Muscle of leg (tissue), 11 donors: ENCODE results near the gene LRMDA. TPM values are rescaled to one million over a fixed set of nuclear protein-coding genes. Genes with fewer than 3 reads are reported as not detected.

Source experiments
- DNase-seq: peaks from one replicate; pipeline ENCODE4 v3.0.0; 2013
- H3K27ac ChIP-seq: one replicate; pipeline ENCODE4 v1.5.1; 2013; ENCODE audit warnings: mild to moderate bottlenecking, low read length, control low read depth
- H3K27me3 ChIP-seq: one replicate; pipeline ENCODE4 v1.6.1; 2013; ENCODE audit warnings: low read length; ENCODE audit not compliant: control insufficient read depth, insufficient read depth
- H3K36me3 ChIP-seq: one replicate; pipeline ENCODE4 v1.6.1; 2013; ENCODE audit warnings: low read length; ENCODE audit not compliant: control insufficient read depth, insufficient read depth
- H3K4me1 ChIP-seq: one replicate; pipeline ENCODE4 v1.6.1; 2013; ENCODE audit warnings: low read length; ENCODE audit not compliant: control insufficient read depth, insufficient read depth
- H3K4me3 ChIP-seq: one replicate; pipeline ENCODE4 v1.5.1; 2013; ENCODE audit warnings: low read length, control low read depth
- H3K9me3 ChIP-seq: replicated peaks from 2 replicates; pipeline ENCODE4 v1.6.1; 2013; ENCODE audit warnings: low read depth, low read length; ENCODE audit not compliant: control insufficient read depth
- WGBS: methylation state at CpG from one replicate; pipeline ENCODE4 v1.1.5; 2013; ENCODE audit warnings: missing lambda C conversion rate; ENCODE audit not compliant: insufficient coverage; 5-methylcytosine and 5-hydroxymethylcytosine counted together
- polyA plus RNA-seq, 8 donors: library from polyadenylated mRNA; unstranded; fragments of 120-200 nt; gene quantifications; one replicate each; pipeline versions ENCODE4 v1.2.1 to v1.2.3, GENCODE V29; 2013; ENCODE audit warnings: inconsistent platforms in 1 of 8, low replicate concordance in 1 of 8; ENCODE audit not compliant: insufficient read length in 8 of 8, insufficient read depth in 1 of 8
- total RNA-seq: library from RNA; stranded (reverse); fragments of 120-200 nt; gene quantifications from one replicate; pipeline ENCODE4 v1.2.4, GENCODE V29; 2013

The LRMDA gene
- total and polyA plus RNA-seq, 9 donors = 4.8 to 7.9 (median 5.7) TPM

DNA sequence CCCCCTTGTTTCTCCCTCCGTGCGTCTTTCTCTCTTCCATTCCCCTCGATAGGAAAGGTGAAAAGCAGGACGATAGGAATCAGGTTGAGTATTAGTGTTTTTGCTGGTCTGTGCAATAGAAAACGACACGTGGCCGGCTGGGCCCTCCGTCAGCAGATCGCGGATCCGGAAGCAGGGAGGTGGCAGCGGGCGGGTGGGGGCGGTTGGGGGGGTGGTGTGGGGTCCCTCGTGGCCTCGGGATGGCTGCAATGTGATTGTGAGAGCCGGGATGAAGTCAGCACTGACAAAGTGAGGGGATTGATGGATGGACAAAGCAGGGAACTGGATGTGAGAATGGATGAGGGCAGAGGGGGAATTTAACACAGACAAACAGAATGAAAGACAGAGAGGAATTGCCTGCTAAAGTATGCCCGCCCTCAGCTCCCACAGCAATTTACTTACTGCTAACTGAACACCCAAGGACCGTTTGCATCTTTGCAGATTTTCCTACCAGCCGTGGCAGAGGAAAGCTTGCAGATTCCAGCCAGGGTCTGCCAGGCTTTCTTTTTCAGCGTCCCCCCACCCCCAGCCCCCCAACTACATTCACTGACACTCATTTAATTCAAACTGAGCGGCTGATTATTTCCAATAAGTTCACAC is 280.9 kb downstream of the LRMDA start:
- no peaks in the 10 kb centered on the region for H3K36me3 ChIP-seq
- H3K4me3 ChIP-seq = no peak overlapping the region
- 21% methylated on average over 14 of the region's 22 CpGs for WGBS
- no peak overlapping the region for H3K27ac ChIP-seq
- no peaks in the 10 kb centered on the region for H3K9me3 ChIP-seq
- DNase-seq = peak; percentile 8
- H3K4me1 ChIP-seq = no peaks in the 10 kb centered on the region
- H3K27me3 ChIP-seq = peaks cover 2% of the 10 kb centered on the region

DNA sequence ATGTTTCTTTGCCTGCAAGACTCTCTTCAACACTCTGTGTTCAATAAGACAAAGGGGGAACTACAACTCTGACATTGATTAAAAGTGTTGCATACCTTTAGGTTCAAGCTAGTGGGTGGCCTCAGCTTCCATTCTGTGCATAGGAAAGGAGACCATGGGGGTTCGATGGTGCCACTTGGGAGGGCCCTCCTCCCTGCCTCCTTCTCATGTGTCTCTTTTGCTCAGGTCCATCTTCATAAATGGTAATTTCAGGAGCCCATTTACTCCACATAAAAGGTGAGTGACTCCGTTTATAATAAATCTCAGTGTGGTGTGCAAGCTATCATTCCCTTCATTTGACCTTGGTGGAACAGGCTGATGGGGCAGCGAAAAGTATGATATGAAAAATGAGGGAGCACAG is 285.1 kb downstream of the LRMDA start:
- Histone ChIP-seq H3K4me3 (no peak overlapping the region), H3K27ac (no peak overlapping the region), H3K4me1 (no peaks in the 10 kb centered on the region), H3K27me3 (peaks cover 2% of the 10 kb centered on the region), H3K9me3 (no peaks in the 10 kb centered on the region), H3K36me3 (no peaks in the 10 kb centered on the region)
- no CpG with 5 or more reads among the region's 3 CpGs for WGBS
- no peak for DNase-seq

DNA sequence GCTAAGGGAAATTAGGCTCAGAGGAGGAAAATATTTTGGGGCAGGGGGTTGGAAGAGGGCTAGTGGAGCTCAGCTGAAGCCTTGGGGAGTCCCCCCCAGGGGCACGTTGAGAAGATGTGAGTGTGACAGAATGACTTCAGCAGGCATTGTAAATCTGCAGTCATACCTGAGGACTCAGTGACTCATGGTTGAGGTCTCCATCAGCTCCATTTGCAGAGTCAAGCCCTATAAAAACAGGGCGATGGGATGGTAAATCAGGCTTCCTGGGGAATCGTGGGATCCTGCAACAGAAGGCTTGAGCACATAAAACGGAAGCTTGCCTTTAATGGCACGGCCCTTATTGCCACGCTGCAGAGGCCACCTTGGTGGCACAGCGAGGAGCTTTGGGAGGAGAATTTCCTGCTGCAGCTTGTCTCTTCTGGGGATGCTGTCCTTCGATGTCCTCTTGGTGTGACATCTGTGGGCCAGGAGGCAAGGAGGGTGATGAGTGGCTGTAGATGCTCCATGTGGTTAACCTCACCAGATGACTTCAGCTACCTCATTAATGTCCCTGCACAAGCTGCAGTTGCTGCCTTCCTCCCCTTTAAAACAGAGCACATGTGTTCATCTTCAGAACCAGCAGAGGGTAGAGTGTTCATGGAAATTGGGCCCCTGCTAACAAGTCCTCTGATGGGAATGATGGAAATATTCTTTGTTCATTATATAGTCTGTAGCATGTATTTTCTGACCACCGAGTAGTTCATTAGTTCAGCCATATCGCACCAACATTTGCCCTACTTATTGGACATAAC is 285.9 kb downstream of the LRMDA start:
- 77% methylated on average over 7 of the region's 10 CpGs for WGBS
- H3K4me3 ChIP-seq = no peak overlapping the region
- no peaks in the 10 kb centered on the region for H3K9me3 ChIP-seq
- no peaks in the 10 kb centered on the region for H3K4me1 ChIP-seq
- peaks cover 2% of the 10 kb centered on the region for H3K27me3 ChIP-seq
- peak; percentile 60 for DNase-seq
- no peaks in the 10 kb centered on the region for H3K36me3 ChIP-seq
- H3K27ac ChIP-seq = no peak overlapping the region

DNA sequence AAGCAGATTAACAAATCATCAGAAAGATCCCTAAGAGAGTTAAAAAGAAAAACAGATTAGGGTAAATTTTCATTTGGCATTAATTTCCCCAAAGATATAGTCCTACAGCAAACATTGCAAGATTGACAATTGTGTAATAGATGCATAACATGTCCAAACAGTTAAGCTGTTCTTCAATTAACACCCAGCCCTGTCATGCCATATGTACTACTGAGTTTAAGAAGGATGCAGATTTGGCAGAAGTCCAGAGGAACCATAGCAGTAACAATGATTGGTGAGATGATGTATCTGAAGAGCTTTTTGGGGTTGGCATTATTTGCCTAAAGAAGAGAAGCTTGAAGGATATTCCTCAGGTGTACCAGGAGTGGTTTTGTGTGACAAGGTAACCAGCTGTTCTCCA is 287.6 kb downstream of the LRMDA start:
- H3K36me3 ChIP-seq = no peaks in the 10 kb centered on the region
- DNase-seq = no peak
- H3K27me3 ChIP-seq = peaks cover 2% of the 10 kb centered on the region
- no peak overlapping the region for H3K4me3 ChIP-seq
- H3K9me3 ChIP-seq = no peaks in the 10 kb centered on the region
- H3K27ac ChIP-seq = no peak overlapping the region
- no peaks in the 10 kb centered on the region for H3K4me1 ChIP-seq

DNA sequence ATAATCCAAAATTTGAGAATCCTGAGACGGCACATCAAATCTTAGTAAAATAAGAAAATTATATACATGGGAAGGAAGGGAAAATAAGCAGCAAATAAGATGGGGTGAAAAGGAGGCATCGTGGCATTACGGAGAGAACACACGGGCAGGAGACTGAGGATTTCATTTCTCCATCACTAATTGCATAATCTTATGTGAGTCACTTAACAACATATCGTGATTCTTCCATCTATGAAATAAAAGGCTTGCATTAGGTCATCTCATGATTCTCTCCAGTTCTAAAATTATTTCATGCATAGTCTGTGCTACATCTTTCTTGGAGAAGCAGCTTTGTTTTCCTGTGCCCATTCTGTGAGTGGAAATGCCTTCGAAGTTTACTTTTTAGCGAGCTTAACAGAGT is 288.7 kb downstream of the LRMDA start:
- Histone ChIP-seq H3K9me3 (no peaks in the 10 kb centered on the region), H3K27ac (no peak overlapping the region), H3K4me1 (no peaks in the 10 kb centered on the region), H3K4me3 (no peak overlapping the region), H3K36me3 (no peaks in the 10 kb centered on the region), H3K27me3 (no peaks in the 10 kb centered on the region)
- WGBS = 92% methylated on average over 2 of the region's 7 CpGs
- no peak for DNase-seq

DNA sequence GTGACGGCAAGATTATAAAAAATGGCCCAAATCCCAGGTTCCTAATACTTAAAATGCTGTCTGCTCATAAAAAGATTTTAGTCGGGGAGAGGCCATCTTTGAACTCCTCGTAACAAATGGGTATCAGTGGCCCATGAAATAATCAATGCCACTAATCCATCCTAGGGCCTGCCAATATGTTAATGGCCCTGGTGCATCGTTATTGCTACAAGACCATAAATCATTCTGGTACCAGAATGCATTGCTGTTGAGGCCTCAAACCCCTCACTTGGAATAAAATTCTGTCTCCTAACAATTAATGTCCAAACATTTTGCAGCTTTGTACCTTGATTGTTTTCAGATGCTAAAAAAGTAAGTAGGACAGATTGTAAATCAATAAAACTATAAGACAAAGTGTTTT is 290.6 kb downstream of the LRMDA start:
- Histone ChIP-seq H3K27ac (no peak overlapping the region), H3K27me3 (no peaks in the 10 kb centered on the region), H3K4me3 (no peak overlapping the region), H3K9me3 (no peaks in the 10 kb centered on the region), H3K36me3 (no peaks in the 10 kb centered on the region), H3K4me1 (no peaks in the 10 kb centered on the region)
- no peak for DNase-seq
- no CpG with 5 or more reads among the region's 4 CpGs for WGBS

DNA sequence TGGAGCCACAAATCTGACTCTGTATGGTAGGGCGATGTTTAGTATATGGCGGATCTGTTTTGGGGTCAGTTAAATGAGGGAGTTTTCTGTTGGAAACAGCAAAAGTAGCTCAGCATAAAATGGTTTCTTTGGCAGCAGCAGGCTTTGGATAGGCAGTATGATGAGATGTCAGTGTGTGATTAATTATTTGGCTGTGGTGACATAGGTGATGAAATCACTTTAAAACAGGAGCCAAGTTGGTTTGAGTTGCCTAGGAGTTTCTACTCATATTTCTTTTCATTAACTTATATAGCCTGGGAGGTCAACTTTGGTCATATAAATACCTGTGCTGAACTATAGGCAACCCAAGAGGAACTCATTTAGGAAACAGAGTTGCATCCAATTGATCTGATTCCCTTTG is 291.2 kb downstream of the LRMDA start:
- no peaks in the 10 kb centered on the region for H3K9me3 ChIP-seq
- H3K4me3 ChIP-seq = no peak overlapping the region
- DNase-seq = no peak
- no peak overlapping the region for H3K27ac ChIP-seq
- H3K36me3 ChIP-seq = no peaks in the 10 kb centered on the region
- H3K4me1 ChIP-seq = no peaks in the 10 kb centered on the region
- 100% methylated on average over 1 of the region's 2 CpGs for WGBS
- H3K27me3 ChIP-seq = no peaks in the 10 kb centered on the region

DNA sequence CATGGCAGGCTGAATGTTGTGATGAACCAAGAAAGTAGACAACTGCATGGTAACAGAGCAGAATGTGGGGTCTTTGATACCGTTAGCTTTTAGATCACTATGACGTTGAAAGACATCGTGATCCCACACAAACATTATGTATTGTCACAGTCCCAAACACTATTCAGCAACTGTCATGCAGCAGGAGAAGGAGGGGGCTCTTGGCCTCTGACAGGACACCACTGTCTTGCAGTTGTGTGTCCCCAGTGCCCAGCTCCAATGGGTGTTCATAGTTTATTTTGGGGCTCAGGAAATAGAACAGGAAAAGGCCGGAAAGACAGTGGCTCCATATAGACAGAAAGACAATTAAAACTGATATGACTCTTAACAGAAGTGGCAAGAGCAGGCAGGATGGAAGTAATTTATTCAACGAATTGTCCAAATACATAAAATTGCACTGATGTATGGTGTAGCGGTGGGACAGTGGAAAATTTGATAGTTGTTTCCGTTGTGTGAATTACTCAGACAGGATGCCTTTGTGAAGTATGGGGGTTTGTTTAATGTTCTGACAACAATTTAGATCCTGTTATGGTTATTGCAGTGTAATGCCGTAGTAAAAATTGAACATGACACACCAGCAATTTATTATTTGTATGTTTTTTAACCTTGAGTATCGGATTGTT is 292.0 kb downstream of the LRMDA start:
- 100% methylated on average over 3 of the region's 9 CpGs for WGBS
- DNase-seq = peak; percentile 25
- H3K27ac ChIP-seq = no peak overlapping the region

DNA sequence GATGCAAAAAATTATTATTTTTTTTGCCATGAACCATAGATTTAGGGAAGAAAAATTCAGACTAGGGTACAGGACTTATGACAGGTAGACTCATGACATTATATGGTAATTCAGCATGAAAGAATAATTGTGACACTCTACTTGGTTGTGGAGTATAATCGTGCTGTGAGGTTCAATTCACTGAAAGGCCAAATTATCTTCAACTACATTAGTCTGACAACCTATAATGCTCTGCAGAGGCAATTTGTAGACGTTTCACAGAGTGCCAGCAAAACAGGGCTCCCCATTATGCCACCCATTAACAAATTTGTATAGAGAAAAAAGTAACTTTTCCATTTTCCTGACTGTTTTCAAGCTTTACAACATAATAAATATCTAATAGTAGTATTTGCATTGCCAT is 292.6 kb downstream of the LRMDA start:
- H3K4me1 ChIP-seq = no peaks in the 10 kb centered on the region
- H3K4me3 ChIP-seq = no peak overlapping the region
- no peak overlapping the region for H3K27ac ChIP-seq
- no peaks in the 10 kb centered on the region for H3K9me3 ChIP-seq
- H3K36me3 ChIP-seq = no peaks in the 10 kb centered on the region
- no peaks in the 10 kb centered on the region for H3K27me3 ChIP-seq
- no peak for DNase-seq
- no CpG with 5 or more reads among the region's 2 CpGs for WGBS

More for the DNA sequence above, 292.0 kb downstream of the LRMDA start:
- Histone ChIP-seq H3K4me1 (no peaks in the 10 kb centered on the region), H3K27me3 (no peaks in the 10 kb centered on the region), H3K4me3 (no peak overlapping the region), H3K36me3 (no peaks in the 10 kb centered on the region), H3K9me3 (no peaks in the 10 kb centered on the region)
